HL-60 (cell line): Measurements from ENCODE around the gene IFNGR2.

Experiments
- DNase-seq, 2 experiments: peaks; one replicate each; pipeline ENCODE4 v3.0.0-alpha.2; 2010 to 2020; ENCODE audit warnings: low read depth in 1 of 2, low spot score in 1 of 2
- H3K27ac ChIP-seq: fragments of 250-450 bp; sonication (Bioruptor Pico); replicated peaks from 2 replicates; pipeline ENCODE4 v1.5.1; 2020; ENCODE audit warnings: mild to moderate bottlenecking, moderate library complexity
- H3K27me3 ChIP-seq: fragments of 250-450 bp; sonication (Bioruptor Pico); 2 replicates; pipeline ENCODE4 v1.5.1; 2021; ENCODE audit warnings: mild to moderate bottlenecking, moderate library complexity; ENCODE audit not compliant: insufficient read depth, poor library complexity, severe bottlenecking
- H3K4me3 ChIP-seq: replicated peaks from 2 replicates; pipeline ENCODE4 v1.5.1; 2011; ENCODE audit warnings: mild to moderate bottlenecking, control low read depth, low read length; ENCODE audit not compliant: insufficient read depth
- CTCF ChIP-seq: IDR thresholded peaks from one replicate; pipeline ENCODE4 v1.5.1; 2011; ENCODE audit warnings: low read length, control low read depth, inconsistent platforms; ENCODE audit not compliant: insufficient read depth
- GABPA ChIP-seq: IDR thresholded peaks from 2 replicates; pipeline ENCODE4 v1.6.1; 2012; ENCODE audit warnings: low read depth
- POLR2AphosphoS5 ChIP-seq: IDR thresholded peaks from 2 replicates; pipeline ENCODE4 v1.6.1; 2012; ENCODE audit warnings: low read depth
- SPI1 ChIP-seq: IDR thresholded peaks from 2 replicates; pipeline ENCODE4 v1.6.1; 2012; ENCODE audit warnings: low read depth, mild to moderate bottlenecking, borderline replicate concordance
- TF ChIP-seq, protein P1 (sequence below): IDR thresholded peaks from 2 replicates; pipeline ENCODE4 v1.6.1; 2012; ENCODE audit warnings: low read depth; ENCODE audit not compliant: insufficient replicate concordance

IFNGR2 gene

DNA sequence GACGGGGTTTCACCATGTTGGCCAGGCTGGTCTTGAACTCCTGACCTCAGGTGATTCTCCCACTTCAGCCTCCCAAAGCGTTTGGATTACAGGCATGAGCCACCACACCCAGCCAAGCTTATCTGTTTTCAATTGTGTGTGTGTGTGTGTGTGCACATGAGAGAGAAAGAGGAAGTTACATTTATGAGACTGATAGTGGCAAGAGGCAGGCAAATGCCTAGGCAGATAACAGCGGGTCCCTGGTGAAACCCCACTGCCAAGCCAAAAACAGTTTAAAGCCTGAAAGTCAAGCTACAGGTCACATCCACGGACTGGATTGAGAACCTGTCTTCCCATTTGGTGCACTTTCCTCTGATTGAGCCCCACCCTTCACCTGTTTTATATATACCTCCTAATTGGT is 35.1 kb upstream of the IFNGR2 start:
- DNase-seq = peak in 1 of 2 experiments; percentile 61
- Histone ChIP-seq H3K4me3 (no peak overlapping the region), H3K27me3 (no peaks in the 10 kb centered on the region), H3K27ac (no peak overlapping the region)
- no peak for TF ChIP-seq POLR2AphosphoS5
- TF ChIP-seq SPI1 = peak; percentile 5; the same call in 1 of the 2 replicates
- TF ChIP-seq, protein P1, sequence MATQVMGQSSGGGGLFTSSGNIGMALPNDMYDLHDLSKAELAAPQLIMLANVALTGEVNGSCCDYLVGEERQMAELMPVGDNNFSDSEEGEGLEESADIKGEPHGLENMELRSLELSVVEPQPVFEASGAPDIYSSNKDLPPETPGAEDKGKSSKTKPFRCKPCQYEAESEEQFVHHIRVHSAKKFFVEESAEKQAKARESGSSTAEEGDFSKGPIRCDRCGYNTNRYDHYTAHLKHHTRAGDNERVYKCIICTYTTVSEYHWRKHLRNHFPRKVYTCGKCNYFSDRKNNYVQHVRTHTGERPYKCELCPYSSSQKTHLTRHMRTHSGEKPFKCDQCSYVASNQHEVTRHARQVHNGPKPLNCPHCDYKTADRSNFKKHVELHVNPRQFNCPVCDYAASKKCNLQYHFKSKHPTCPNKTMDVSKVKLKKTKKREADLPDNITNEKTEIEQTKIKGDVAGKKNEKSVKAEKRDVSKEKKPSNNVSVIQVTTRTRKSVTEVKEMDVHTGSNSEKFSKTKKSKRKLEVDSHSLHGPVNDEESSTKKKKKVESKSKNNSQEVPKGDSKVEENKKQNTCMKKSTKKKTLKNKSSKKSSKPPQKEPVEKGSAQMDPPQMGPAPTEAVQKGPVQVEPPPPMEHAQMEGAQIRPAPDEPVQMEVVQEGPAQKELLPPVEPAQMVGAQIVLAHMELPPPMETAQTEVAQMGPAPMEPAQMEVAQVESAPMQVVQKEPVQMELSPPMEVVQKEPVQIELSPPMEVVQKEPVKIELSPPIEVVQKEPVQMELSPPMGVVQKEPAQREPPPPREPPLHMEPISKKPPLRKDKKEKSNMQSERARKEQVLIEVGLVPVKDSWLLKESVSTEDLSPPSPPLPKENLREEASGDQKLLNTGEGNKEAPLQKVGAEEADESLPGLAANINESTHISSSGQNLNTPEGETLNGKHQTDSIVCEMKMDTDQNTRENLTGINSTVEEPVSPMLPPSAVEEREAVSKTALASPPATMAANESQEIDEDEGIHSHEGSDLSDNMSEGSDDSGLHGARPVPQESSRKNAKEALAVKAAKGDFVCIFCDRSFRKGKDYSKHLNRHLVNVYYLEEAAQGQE = no peak

DNA sequence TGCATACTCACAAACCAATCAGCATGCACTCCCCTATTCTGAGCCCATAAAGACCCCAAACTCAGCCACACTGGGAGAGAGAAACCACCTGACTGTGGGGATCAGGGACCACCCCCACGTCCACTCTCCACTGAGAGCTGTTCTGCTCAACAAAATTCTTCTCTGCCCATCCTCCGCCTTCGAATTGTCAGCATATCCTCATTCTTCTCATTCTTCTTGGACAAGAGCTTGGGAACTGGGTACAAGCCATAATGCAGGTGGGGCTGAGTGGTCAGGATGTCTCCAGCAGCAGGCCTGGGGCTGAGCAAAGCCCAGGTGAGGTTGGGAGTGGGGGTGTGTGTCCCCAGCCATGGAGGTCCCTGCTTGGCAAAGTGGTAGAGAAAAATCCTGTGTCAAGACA is 34.6 kb upstream of the IFNGR2 start:
- no peaks in the 10 kb centered on the region for H3K27me3 ChIP-seq
- TF ChIP-seq POLR2AphosphoS5 (no peak), CTCF (no peak), SPI1 (no peak), GABPA (no peak)
- TF ChIP-seq, protein P1 = no peak
- no peak overlapping the region for H3K27ac ChIP-seq
- H3K4me3 ChIP-seq = no peak overlapping the region
- DNase-seq = no peak

DNA sequence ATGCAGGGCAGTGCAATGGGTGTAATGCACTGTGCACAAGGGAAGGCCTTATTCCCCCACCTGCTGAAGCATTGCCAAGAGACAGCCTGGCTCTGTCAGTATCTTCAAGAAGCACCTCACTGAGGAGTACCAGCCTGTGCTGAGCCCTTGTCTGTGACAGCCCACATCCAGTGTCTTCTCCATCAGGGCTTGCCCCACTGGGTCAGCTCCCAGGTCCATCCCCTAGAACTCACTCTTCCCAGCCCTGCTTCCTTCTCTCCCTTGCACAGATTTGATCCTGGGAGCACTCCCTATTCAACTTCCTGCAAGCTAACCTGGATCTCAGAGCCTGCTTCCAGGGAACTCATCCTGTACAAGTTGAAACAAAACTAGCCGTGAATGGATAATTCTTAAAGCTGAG is 33.6 kb upstream of the IFNGR2 start:
- DNase-seq = no peak
- no peak overlapping the region for H3K27ac ChIP-seq
- no peaks in the 10 kb centered on the region for H3K27me3 ChIP-seq
- H3K4me3 ChIP-seq = no peak overlapping the region
- TF ChIP-seq CTCF (no peak), POLR2AphosphoS5 (no peak), SPI1 (no peak), GABPA (no peak)
- TF ChIP-seq, protein P1 = no peak

- Histone ChIP-seq H3K27ac (no peak overlapping the region), H3K27me3 (no peaks in the 10 kb centered on the region), H3K4me3 (no peak overlapping the region)
- no peak for DNase-seq
- TF ChIP-seq SPI1 (no peak), CTCF (no peak)
- TF ChIP-seq, protein P1 = no peak
These were observed 32.9 kb upstream of the IFNGR2 start for GRCh38 chr21:33370305-33370704.
